ENCODE measurements around the gene CELA3B. TPM values are rescaled to one million over a fixed set of nuclear protein-coding genes. Genes with fewer than 3 reads are reported as not detected.

Gene CELA3B
- total and polyA plus RNA-seq, 2 of the 8 experiments (the other 6 are each of a cell fraction or from before 2014, with no cell fraction given) = not detected

- no peak overlapping the region for H3K4me2 ChIP-seq (ENCODE audit: insufficient read depth in 1 of 2, low read depth in 2 of 2, low read length in 2 of 2)
- H4K91ac ChIP-seq (replicated peaks; ENCODE audit: insufficient read length, low read length) = no peak overlapping the region
- H4K20me1 ChIP-seq (replicated peaks in 1 of 2; ENCODE audit: control insufficient read depth in 1 of 2, insufficient read depth in 2 of 2, low read length in 2 of 2) = no peaks in the 10 kb centered on the region
- FAIRE-seq (no peak), DNase-seq (ENCODE audit: low read depth in 1 of 2, low spot score in 2 of 2) (no peak)
- H3K27ac ChIP-seq (ENCODE audit: low read depth, low read length) = no peak overlapping the region
- no peak overlapping the region for H2AFZ ChIP-seq (ENCODE audit: low read length)
- no peak overlapping the region for H2BK20ac ChIP-seq (ENCODE audit: low read length)
- H2BK5ac ChIP-seq (ENCODE audit: low read depth, low read length) = no peak overlapping the region
- no peaks in the 10 kb centered on the region; a peak in 1 of 8 replicates for H3K36me3 ChIP-seq (ENCODE audit: control insufficient read depth in 2 of 4, insufficient read depth in 4 of 4, low read length in 3 of 4)
- H2AK5ac ChIP-seq (ENCODE audit: low read depth, low read length) = no peak overlapping the region
- no peak overlapping the region for H3K4ac ChIP-seq (replicated peaks; ENCODE audit: insufficient read length, low read depth, low read length)
- no peak overlapping the region for H2BK12ac ChIP-seq (ENCODE audit: low read depth, low read length)
- ChIA-PET CTCF (ENCODE audit: partially characterized antibody) (interaction anchor here (0.8 to 2.2 kb wide), 4 partner anchors 10 to 34 kb away, joined by 3 to 7 read pairs (median 3); no protein-coding TSS in a partner anchor), POLR2A (ENCODE audit: partially characterized antibody) (no interaction called here)
- H3K18ac ChIP-seq (ENCODE audit: extremely low read depth, low read length) = no peak overlapping the region
- no peak overlapping the region for H3K14ac ChIP-seq (ENCODE audit: insufficient read length)
- TF ChIP-seq TEAD4 (IDR thresholded peaks at IDR 0.05; ENCODE audit: low read depth, low read length) = no peak
- no peak for TF ChIP-seq NRF1 (IDR thresholded peaks at IDR 0.05; ENCODE audit: low read depth, low read length)
- no peak for TF ChIP-seq BCL11A (IDR thresholded peaks at IDR 0.05; ENCODE audit: low read depth in 2 of 2, low read length in 2 of 2)
- no peak for TF ChIP-seq TBP (IDR thresholded peaks at IDR 0.05; ENCODE audit: low read depth, low read length)
- no peak for TF ChIP-seq JUND (IDR thresholded peaks at IDR 0.05; ENCODE audit: low read length)
- no peak for TF ChIP-seq SP2 (IDR thresholded peaks at IDR 0.05; ENCODE audit: low read length)
- TF ChIP-seq POU5F1 (IDR thresholded peaks at IDR 0.05; ENCODE audit: low read depth, low read length) = no peak
- H4K5ac ChIP-seq (ENCODE audit: insufficient read length, low read depth, low read length) = no peak overlapping the region
- H2BK120ac ChIP-seq (replicated peaks; ENCODE audit: low read depth, low read length) = no peak overlapping the region
- H3K23ac ChIP-seq (ENCODE audit: insufficient read length) = no peak overlapping the region
- H2BK15ac ChIP-seq (ENCODE audit: low read length) = no peak overlapping the region
- H3K56ac ChIP-seq (replicated peaks; ENCODE audit: insufficient read length, low read depth, low read length) = no peak overlapping the region
- H3K4me1 ChIP-seq (replicated peaks in 1 of 4; ENCODE audit: control insufficient read depth in 3 of 4, insufficient read depth in 4 of 4, low read length in 3 of 4) = peaks cover 0 to 10% (median 7%) of the 10 kb centered on the region in 4 experiments
- no peaks in the 10 kb centered on the region for H3K79me1 ChIP-seq (ENCODE audit: low read depth, low read length)
- H3K9me3 ChIP-seq (ENCODE audit: insufficient read depth in 2 of 2, low read depth in 1 of 2, low read length in 1 of 2) = no peaks in the 10 kb centered on the region
- no peak overlapping the region for H3K9ac ChIP-seq (replicated peaks in 1 of 4; ENCODE audit: extremely low read depth in 1 of 4, low read depth in 3 of 4, low read length in 3 of 4)
- H3K79me2 ChIP-seq (ENCODE audit: control insufficient read depth in 1 of 2, insufficient read depth in 2 of 2, low read length in 2 of 2) = peaks cover 0 to 3% of the 10 kb centered on the region in 2 experiments; a peak in 1 of 4 replicates
- H4K8ac ChIP-seq (ENCODE audit: extremely low read depth, insufficient read depth, low read length) = no peak overlapping the region
- peaks cover 8% of the 10 kb centered on the region; the same call in 1 of the 2 replicates for H3K23me2 ChIP-seq (ENCODE audit: low read depth, low read length)
- no peaks in the 10 kb centered on the region for H3K27me3 ChIP-seq (replicated peaks in 1 of 4; ENCODE audit: control insufficient read depth in 3 of 4, extremely low read depth in 1 of 4, insufficient read depth in 3 of 4, low read length in 3 of 4)
- no peak overlapping the region for H3K4me3 ChIP-seq (ENCODE audit: extremely low read depth in 1 of 4, insufficient read depth in 2 of 4, low read depth in 3 of 4, low read length in 4 of 4)
- 96% methylated on average over 3 of the region's 6 CpGs; no CpG with 5 or more reads in 1 of the 2 experiments for WGBS, 2 experiments (ENCODE audit: extremely low coverage in 1 of 2, insufficient coverage in 1 of 2, insufficient read length in 1 of 2, insufficient replicate concordance in 2 of 2, low coverage in 1 of 2, low lambda C conversion rate in 2 of 2, missing lambda C conversion rate in 1 of 2)
These were observed 44.2 kb downstream of the CELA3B start for GRCh38 chr1:22021061-22021460.

Data from H1 (cell line).